DOHH2 (cell line): Measurements from ENCODE around the gene CAPN15.

Experiments used
- H3F3A ChIP-seq: fragments of 200-600 bp; sonication (generic), shearing (Covaris generic); 2 replicates; pipeline ENCODE4 v1.6.0; 2016; ENCODE audit warnings: antibody characterized with exemption, mild to moderate bottlenecking; ENCODE audit not compliant: control insufficient read depth, insufficient read depth
- H3K27ac ChIP-seq: fragments of 200-600 bp; sonication (generic); 2 replicates; pipeline ENCODE4 v1.5.1; 2014; ENCODE audit warnings: low read depth, mild to moderate bottlenecking, low read length, moderate library complexity
- H3K27me3 ChIP-seq: fragments of 200-600 bp; sonication (generic); 2 replicates; pipeline ENCODE4 v1.6.1; 2014; ENCODE audit warnings: mild to moderate bottlenecking, low read length, mixed read lengths; ENCODE audit not compliant: control insufficient read depth
- H3K36me3 ChIP-seq: fragments of 200-600 bp; sonication (generic); 2 replicates; pipeline ENCODE4 v1.6.1; 2014; ENCODE audit warnings: mild to moderate bottlenecking, low read length, moderate library complexity, mixed read lengths; ENCODE audit not compliant: control insufficient read depth
- H3K4me1 ChIP-seq: fragments of 200-600 bp; sonication (generic); 2 replicates; pipeline ENCODE4 v1.6.1; 2014; ENCODE audit warnings: mild to moderate bottlenecking, low read length, mixed read lengths; ENCODE audit not compliant: control insufficient read depth
- H3K4me2 ChIP-seq: fragments of 200-600 bp; sonication (generic); 2 replicates; pipeline ENCODE4 v1.6.0; 2014; ENCODE audit warnings: mild to moderate bottlenecking, low read length, moderate library complexity
- H3K4me3 ChIP-seq: fragments of 200-600 bp; sonication (generic); 2 replicates; pipeline ENCODE4 v1.5.1; 2014; ENCODE audit warnings: mild to moderate bottlenecking, low read length, mixed read lengths
- H3K79me2 ChIP-seq: fragments of 200-600 bp; sonication (generic); 2 replicates; pipeline ENCODE4 v1.6.1; 2014; ENCODE audit warnings: mild to moderate bottlenecking, low read length, mixed read lengths; ENCODE audit not compliant: control insufficient read depth
- H3K9me2 ChIP-seq: fragments of 200-600 bp; sonication (generic); replicated peaks from 2 replicates; pipeline ENCODE4 v1.6.1; 2014; ENCODE audit warnings: mild to moderate bottlenecking, low read length, mixed read lengths; ENCODE audit not compliant: control insufficient read depth
- H3K9me3 ChIP-seq: fragments of 200-600 bp; sonication (generic); 2 replicates; pipeline ENCODE4 v1.6.1; 2014; ENCODE audit warnings: antibody characterized with exemption, low read length, mixed read lengths; ENCODE audit not compliant: control insufficient read depth, insufficient read depth
- H4K20me1 ChIP-seq: fragments of 200-600 bp; sonication (generic); 2 replicates; pipeline ENCODE4 v1.6.0; 2014; ENCODE audit warnings: low read depth, mild to moderate bottlenecking, antibody characterized with exemption, low read length, moderate library complexity; ENCODE audit not compliant: control insufficient read depth, insufficient read depth
- EZH2phosphoT487 ChIP-seq: fragments of 200-600 bp; sonication (generic); IDR thresholded peaks from 2 replicates; pipeline ENCODE4 v1.6.1; 2017; ENCODE audit warnings: borderline replicate concordance, mild to moderate bottlenecking, antibody characterized with exemption, low read length, moderate library complexity, mixed read lengths
- TF ChIP-seq, protein P1 (sequence below): fragments of 200-600 bp; sonication (generic); IDR thresholded peaks from one replicate; pipeline ENCODE4 v1.5.1; 2014; ENCODE audit warnings: antibody characterized with exemption, mild to moderate bottlenecking, low read depth, low read length; ENCODE audit not compliant: poor library complexity, severe bottlenecking

The CAPN15 gene

DNA sequence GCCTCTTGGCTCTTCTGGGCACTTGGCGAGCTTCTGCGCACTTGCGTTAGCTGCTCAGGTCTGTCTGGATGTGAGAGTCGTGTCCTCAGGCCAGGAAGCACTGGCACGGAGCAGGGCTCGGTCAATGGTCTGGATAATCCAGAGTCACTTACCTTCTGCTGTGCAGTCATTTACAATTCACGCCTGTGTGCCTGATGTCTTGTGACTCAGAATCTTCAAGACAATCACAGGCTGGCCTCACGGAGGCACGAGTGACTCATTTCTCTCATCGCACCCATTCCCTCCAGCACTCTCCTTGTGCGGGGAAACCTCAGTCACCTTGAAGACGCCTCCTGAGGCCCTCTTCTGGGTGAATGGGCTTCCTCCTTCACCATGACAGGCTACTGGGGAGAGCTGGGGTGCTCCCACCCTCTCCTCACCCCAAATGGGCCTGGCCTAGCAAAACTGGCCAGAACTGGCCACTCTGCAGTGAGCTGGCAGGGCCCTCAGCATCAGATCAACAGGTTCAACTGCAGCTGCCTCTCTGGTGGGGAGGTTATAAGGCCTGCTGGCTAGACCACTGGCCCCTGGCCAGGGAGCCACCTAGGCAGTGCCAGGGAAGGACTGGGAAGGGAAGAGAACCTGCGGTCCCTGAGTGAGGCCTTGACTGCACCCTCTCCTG lies 1.9 kb upstream of the CAPN15 start:
- Histone ChIP-seq H3K4me1 (peaks cover 39% of the 10 kb centered on the region), H3K9me3 (no peaks in the 10 kb centered on the region), H3K9me2 (no peaks in the 10 kb centered on the region), H3K79me2 (peaks cover 60% of the 10 kb centered on the region), H3K27ac (0 out of 2 replicates have a peak overlapping the region, but pooled peaks have one; percentile 20), H3F3A (peaks cover 5% of the 10 kb centered on the region), H3K4me3 (peak overlapping the region; percentile 78), H4K20me1 (peaks cover 14% of the 10 kb centered on the region), H3K36me3 (peaks cover 30% of the 10 kb centered on the region), H3K4me2 (peak overlapping the region; percentile 81), H3K27me3 (no peaks in the 10 kb centered on the region)
- TF ChIP-seq, protein P1, sequence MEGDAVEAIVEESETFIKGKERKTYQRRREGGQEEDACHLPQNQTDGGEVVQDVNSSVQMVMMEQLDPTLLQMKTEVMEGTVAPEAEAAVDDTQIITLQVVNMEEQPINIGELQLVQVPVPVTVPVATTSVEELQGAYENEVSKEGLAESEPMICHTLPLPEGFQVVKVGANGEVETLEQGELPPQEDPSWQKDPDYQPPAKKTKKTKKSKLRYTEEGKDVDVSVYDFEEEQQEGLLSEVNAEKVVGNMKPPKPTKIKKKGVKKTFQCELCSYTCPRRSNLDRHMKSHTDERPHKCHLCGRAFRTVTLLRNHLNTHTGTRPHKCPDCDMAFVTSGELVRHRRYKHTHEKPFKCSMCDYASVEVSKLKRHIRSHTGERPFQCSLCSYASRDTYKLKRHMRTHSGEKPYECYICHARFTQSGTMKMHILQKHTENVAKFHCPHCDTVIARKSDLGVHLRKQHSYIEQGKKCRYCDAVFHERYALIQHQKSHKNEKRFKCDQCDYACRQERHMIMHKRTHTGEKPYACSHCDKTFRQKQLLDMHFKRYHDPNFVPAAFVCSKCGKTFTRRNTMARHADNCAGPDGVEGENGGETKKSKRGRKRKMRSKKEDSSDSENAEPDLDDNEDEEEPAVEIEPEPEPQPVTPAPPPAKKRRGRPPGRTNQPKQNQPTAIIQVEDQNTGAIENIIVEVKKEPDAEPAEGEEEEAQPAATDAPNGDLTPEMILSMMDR = no peak
- TF ChIP-seq EZH2phosphoT487 = no peak

DNA sequence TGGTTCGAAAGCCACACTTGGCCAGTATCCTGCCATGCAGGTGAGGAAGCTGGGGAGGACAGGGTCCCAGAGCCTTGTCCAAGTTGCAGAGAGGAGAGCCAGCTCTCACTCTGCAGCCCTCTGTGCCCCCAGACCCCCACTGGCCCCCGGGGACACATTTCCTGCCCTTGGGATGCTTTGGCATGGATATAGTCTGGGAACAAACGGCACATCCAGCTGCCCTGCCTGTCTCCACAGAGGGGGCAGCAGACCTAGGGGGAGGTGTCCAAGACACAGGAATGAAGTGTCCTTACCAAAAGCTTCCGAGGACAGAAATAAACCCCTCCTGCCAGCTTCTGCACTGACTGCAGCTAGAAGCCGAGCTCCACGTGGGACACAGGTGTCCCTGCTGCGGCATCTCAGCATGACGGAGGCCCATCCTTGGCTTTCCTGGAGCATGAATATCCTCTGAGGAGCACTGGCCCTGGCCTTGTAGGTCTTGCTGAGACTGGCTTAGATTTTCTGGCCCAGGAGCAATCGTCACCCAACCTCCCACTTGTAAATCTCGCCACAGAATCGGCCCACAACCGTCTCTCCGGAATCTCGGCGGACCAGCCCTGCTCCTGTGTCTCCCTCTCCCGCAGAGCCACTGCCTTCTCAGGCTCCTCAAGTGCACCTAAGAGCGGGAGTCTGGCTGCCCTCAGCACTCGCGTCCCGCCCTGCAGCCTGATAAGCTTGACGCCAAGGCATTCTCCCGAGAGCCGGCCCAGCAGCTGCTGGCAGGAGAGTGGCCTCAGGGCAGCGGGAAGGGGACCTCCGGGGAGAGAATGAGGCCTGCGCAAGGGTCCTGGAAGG lies 1.1 kb upstream of the CAPN15 start:
- H3K4me1 ChIP-seq = peaks cover 39% of the 10 kb centered on the region
- peaks cover 67% of the 10 kb centered on the region for H3K79me2 ChIP-seq
- no peaks in the 10 kb centered on the region for H3K9me2 ChIP-seq
- H3K27ac ChIP-seq = peak overlapping the region; percentile 46
- peaks cover 5% of the 10 kb centered on the region for H3F3A ChIP-seq
- TF ChIP-seq, protein P1 = no peak
- TF ChIP-seq EZH2phosphoT487 = no peak
- H3K36me3 ChIP-seq = peaks cover 31% of the 10 kb centered on the region
- peak overlapping the region; percentile 81 for H3K4me2 ChIP-seq
- H4K20me1 ChIP-seq = peaks cover 14% of the 10 kb centered on the region
- no peaks in the 10 kb centered on the region for H3K27me3 ChIP-seq
- H3K4me3 ChIP-seq = peak overlapping the region; percentile 78
- H3K9me3 ChIP-seq = no peaks in the 10 kb centered on the region

DNA sequence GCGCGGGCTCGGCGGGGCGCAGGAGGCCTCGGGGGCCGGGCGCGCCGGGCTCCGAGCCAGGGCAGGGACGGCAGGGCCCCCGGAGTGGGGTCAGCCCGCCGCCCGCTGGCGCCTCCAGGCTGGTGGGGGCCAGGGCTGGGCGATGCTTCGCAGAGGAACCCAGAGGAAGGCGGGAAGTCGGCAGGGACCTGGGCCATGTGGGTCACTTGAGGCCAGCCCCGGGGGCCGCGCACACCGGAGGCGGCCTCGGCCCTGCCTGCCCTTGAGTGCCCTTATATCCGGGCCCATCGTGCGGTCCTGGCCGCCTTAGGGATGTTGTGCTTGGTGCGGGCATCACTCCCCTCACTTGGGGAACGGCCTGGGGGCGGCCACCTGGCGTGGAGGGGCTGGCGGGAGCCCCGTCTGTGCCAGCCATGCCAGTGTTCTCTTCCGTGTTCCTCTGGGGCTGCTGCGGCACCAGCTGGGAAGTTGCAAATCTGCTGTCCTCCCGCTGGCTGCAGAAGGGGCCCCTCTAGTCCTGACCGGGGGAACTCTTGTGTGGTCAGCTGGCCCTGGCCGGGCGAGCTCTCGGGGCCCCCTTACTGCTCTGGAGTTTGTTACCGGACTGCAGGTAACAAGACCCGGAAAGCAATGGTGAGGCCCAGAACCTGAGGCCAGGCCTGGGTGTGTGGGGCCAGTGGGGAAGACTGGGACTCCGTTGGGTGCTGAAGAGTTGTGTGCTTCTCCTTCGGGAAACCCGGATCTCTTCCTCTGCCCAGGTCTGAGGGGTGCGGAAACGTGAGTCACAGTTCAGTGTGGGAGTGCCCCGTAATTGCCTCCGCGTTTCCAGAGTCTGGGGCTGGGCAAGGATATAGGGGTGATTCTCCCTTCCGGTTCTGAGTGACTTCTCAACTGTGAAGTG lies 849 bp downstream of the CAPN15 start:
- H3K36me3 ChIP-seq = peaks cover 31% of the 10 kb centered on the region
- no peaks in the 10 kb centered on the region for H3K27me3 ChIP-seq
- TF ChIP-seq EZH2phosphoT487 = no peak
- no peaks in the 10 kb centered on the region for H3K9me3 ChIP-seq
- no peaks in the 10 kb centered on the region for H3K9me2 ChIP-seq
- peaks cover 38% of the 10 kb centered on the region for H3K4me1 ChIP-seq
- peak overlapping the region; percentile 68 for H3K4me2 ChIP-seq
- peak overlapping the region; percentile 83 for H3K4me3 ChIP-seq
- H3F3A ChIP-seq = peaks cover 5% of the 10 kb centered on the region
- peaks cover 86% of the 10 kb centered on the region for H3K79me2 ChIP-seq
- H3K27ac ChIP-seq = peak overlapping the region; percentile 41
- peaks cover 14% of the 10 kb centered on the region for H4K20me1 ChIP-seq
